GM21529 (cell line): Measurements from ENCODE around the gene PPP1R3D.

Source experiments
- ATAC-seq: cut with Tn5 transposase; IDR thresholded peaks from one replicate; pipeline ENCODE4 v1.9.1; 2021; ENCODE audit not compliant: unreplicated experiment

The PPP1R3D gene

DNA sequence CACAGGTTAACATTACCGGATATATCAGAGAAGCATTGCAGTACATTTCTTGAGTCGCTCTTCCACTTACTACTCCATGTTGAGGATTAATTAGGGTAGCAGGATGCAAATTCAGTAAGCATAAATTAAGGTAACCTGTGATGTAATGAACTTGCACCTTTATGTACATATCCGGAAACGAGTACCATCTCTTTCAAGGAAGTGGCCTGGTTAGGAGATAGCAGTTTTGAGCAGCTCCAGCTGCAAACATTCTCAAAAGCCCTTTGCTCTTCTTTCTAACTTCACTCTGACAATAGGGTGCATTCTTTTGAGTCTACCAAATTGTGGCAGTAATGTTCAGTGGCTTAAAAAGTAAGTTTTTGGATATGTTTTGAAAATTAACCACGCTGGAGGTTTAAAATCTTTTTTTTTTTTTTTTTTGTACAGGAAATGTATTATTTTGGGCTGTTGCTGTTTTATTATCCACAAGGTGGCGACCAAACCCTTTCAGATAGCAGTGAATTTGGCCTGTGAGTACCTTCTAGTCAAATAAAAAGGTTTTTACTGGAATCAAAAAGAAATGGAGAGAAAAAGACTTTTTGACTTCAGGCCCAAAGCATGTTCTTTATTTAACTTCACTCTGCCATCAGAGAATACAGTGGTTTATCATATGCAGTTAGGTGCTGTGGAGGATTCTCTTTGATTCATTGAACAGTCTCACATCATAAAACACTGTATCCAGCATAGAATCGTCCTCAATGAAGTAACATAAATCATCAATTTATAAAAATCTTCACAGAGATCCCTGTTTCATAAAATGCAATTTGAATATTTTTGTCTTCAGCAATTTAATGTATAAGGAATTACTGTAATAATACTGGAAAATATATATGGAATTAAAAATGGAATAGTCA lies 9.0 kb upstream of the PPP1R3D start:
- peak; percentile 77 for ATAC-seq

DNA sequence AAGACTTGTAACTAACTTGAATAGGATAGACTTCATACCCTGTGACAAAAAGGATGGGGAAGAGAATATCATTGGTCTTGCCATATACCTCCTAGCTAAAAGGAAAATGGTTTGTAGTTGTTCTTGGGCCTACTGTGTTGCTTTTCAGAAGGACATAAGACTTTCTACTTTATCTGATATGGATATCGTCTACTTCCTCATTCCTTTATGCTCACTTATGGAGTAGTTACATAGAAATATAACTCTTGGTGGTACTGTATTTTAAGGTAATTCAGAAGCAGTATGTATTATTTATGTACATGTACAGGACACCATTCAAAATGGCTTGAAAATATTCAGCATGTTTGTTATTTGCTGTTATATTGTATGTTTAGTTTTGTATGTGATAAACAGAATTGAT lies 8.1 kb upstream of the PPP1R3D start:
- ATAC-seq: no peak

DNA sequence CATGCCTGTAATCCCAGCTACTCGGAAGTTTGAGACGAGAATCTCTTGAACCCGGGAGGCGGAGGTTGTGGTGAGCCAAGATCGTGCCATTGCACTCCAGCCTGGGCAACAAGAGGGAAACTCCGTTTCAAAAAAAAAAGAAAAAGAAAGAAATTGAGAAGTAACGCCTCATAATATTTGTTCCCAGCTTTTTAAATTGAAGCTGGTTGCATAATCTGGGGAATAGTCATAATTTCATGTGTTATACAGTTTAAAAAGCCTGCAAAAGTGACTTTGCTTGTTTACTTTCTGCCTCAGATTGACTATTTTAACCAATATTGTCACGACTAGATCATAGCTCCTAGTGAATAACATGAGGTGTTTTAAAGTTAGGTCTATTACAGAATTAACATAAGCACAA lies 7.3 kb upstream of the PPP1R3D start:
- no peak for ATAC-seq

DNA sequence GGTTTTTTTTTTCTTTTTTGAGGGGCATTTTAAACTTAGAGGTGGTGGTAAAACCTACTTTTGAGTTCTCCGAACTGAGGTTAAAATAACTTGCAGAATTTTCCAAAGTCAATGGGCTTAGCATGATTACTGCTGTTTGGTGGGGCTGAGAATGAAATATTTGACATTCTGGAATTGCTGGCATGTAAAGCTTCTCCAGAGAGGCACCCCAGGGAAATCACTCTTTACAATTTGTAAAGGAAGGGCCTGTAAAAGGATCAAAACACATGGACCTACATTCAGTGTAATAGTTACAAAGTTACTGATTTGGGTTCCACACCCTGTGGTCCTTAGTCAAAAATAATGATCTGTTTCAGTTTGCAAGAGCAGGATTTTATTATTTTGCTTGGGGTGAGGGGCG lies 5.6 kb upstream of the PPP1R3D start:
- no peak for ATAC-seq

DNA sequence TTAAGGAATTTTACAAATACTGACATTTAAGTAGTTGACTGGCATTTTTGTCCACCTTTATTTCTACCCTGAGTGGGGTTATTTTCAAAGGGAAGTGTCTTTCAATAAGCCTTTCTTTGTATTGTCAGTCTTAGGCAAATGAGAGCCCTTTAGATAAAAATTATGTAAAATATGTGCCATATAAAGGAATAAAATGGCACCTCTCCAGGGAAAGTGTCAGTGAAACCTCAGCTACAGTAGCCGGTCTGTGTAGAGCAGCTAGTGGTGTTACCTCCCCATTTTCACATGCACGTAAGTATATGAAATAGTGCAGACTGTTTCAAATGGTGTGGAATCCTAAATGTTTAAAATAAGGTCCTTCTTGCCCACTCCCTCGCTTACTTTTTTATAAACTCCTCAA lies 5.1 kb upstream of the PPP1R3D start:
- ATAC-seq: no peak

DNA sequence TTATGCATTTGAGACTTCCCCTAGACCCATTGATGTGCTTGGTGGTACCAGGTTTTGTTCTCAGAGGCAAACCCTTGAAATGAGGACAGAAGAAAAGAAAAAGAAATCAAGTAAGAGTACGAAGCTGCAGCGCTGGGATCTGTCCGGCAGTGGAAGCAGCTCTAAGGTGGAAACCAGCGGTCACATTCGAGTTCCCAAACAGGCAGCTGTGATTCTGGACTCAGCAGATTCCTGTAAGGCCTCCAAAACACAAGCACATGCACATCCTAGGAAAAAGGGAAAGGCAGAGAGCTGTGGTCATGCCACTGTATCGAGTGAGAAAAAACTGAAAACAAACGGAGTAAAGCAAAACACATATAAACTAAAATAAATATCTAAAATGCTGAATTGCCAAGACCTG lies 4.6 kb upstream of the PPP1R3D start:
- ATAC-seq: no peak

DNA sequence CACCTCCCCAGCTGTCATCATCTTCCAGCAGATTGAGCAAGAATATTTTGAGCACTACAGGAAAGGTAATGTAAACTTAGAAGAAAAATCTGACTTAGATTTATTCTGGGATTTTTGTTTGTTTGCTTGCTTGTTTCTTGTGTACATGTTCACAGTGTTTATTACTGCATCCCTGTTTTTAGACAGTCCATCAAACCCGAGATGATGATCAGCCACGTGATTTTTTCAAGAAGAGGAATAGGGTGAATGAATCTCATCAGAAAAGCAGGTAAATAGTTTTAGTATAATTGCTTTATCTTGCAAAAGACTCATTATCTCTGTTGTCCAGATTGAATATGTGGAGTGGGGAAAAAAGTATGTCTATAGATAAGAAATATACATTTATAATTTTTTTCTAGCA lies 2.1 kb upstream of the PPP1R3D start:
- ATAC-seq: no peak

DNA sequence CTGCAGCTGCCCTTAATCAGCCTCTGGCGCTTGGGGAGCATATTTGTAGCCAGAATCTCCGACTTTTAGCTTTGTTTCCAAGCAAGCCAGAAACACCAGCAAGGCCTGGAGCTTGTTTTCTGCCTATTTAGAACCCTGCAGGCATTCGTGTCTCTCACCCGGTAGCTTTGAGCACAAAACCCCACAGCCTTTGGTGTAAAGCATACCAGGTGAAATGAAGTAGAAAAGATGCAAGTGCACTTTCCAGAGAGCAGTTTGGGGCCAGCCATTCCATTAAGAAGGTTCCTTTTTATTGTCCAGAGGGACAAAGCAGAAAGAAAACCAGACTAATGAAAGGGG lies 820 bp upstream of the PPP1R3D start:
- no peak for ATAC-seq

DNA sequence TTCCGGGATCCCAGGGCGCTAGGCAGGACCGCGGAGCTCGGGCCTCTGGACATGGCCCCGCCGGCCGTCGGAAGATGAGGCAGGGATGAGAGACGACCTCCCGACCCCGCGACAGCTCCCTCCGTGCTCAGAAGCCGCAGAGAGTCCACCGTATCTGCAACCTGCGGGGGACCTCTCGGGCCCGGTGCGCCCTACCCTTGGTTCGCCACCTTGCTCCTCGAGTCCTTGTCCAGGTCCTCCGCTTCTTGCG lies 301 bp downstream of the PPP1R3D start:
- peak; percentile 32 for ATAC-seq

DNA sequence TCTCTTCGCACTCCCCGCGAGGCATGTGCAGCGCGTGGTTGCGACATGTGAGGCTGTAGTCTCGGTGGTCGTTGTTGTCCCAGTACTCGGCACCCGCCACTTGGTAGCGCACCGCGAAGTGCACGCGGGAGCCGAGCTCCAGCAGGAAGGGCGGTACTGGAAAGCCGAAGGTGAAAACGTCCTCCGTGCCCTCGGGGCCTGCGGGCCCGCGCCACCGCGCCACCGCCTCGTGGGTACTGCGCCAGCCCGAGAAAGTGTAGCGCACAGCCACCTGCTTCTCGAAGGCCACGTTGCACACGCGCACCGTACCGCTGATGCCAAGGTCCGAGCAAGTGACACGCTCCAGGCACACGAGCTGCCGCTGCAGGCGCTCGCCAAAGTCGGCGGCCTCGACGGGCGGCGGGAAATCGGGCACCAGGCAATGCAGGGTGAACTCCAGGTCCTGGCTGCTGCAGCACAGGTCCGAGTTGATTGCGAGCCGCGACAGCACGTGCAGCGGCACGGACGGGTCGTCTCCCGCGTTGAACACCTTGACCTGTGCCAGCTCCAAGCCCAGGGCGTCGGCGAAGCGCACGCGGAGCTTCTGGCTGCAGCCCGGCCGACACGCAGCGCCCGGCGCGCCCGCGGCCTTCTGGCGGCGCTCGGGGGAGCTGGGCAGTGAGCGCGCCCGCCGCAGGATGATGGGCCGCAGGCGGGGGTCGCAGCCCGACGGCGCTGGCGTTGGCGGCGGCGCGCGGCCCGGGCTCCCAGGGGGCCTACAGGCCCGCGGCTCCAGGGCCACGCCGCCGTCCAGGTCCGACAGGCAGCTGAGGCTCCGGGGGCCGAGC lies 840 bp downstream of the PPP1R3D start:
- ATAC-seq: peak; percentile 34

DNA sequence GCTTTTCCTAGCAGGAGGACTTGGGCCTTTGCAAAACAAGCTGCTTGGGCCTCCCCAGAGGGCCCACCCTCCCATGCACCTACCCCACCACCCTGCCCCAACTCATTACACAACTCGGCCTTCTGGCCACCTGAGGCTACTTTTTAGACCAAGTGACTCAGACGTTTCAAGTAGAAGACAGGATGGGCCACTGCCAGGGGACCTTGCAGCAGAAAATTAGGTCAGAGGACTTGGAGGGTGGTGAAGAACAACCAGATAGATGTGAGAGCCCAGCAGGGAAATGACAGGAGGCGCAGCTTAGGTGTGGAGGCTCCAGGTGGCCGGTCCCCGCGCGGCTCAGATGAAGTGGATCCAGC lies 1.4 kb downstream of the PPP1R3D start:
- no peak for ATAC-seq

DNA sequence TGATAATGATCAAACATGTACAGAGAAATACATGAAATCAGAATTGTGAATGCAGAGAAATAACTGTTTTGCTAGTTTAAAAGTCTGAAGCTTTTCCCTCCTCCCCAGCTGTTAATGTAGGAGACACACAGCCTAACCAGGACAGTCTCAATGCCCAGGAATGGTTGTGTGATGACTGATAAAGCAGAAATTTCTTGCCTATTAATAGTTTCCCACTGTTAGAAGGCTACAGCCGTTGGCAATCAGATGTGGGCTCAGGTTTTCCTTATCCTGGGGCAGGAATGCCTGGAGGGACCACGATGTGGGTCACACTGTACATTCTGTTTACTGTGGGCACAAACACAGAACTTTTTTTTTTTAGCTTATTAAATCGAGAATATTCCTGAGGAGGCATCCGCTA lies 1.9 kb downstream of the PPP1R3D start:
- no peak for ATAC-seq

DNA sequence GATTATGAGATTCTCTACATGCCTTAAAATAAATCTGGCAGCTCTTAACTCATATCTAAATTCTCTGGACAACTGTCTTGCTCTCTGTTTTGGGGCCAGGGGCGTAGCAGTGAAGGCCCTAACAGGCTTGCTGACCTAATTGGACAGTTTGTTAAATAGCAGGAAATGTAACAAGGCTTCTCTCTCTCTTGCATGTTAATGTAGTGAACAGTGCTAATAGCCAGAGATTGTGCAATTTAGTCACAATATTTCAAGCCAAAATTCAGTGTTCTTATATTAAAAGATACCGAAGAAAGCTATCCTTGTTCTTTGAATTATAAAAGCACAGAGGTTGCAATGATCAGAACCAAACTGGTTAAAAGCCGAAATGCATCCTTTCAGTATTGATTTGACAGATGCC lies 3.0 kb downstream of the PPP1R3D start:
- no peak for ATAC-seq

DNA sequence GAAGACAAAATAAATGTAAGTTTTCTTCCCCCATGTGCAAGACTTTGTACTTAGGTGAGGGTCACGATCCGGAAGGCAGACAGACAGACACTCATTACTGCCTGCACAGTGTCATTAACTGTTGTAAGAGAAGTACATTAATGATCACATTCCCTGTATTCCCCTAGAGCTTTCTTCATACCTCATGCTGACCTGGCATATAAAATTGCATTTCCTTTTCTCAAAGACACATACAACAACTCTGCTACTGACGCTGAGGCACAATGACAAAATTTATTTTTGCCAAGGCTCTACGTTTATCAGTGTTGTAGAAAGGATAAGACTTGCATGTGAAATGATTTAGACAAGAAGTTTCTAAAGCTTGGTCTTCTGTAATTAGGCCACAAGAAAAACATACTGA lies 3.7 kb downstream of the PPP1R3D start:
- ATAC-seq: no peak

DNA sequence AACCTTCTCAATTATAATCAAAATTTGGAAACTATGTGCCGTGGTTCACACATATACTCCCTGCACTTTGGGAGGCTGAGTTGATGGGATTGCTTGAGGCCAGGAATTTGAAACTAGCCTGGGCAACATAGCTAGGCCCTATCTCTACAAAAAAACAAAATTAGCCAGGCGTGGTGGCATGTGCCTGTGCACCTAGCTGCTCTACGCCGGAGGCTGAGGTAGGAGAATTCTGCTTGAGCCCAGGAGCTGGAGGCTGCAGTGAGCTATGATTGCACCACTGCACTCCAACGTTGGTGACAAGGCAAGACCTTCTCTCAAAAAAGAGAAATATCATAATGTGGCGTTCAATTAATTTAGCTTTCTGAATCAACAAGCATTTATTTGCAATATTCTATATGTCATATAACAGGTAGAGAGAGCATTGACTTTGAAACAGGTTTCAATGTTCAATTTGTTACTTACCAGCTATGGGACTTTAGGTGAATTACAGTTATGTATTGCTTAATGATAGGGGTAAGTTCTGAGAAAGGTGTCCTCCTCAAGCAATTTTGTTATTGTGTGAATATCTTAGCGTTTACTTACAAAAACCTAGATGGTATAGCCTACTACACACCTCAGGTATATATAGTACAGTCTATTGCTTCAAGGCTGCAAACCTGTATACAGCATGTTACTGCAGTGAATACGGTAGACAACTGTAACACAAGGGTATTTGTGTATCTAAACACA lies 4.5 kb downstream of the PPP1R3D start:
- no peak for ATAC-seq

DNA sequence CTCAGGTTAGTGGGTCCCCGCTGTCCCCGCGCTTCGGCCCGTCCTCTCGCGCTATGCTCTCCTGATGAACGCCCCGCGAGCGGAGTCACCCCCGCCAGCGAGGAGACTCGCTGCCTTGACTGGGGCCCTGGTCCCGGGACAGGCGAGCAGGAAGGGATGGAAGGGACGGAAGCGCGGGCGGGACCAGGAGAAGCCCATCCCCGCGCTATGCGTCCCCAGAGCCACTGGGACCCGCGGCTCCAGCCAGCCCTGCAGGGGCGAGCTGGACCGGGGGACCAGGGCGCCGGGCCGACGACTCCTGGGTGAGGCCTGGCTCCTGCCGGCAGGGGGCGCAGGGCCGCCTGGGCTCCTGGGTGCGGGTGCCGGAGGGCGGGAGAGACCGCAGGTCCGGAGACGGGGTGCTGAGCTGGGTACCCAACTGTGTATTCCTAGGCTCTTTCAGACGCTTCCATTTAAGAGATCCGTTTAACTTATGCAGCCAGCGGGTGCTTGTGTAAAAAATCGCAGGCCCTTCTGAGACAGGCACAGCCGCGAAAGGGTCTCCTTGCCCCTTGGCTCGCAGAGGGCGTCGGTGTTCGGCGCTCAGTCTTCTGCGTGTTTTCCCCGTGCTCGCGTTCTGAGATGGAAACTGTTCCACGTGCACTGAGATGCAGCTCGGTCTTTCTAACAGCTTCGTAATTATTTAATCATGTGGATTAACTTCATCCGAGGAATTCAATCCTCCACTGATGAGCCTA lies 6.1 kb downstream of the PPP1R3D start:
- ATAC-seq: peak; percentile 87

DNA sequence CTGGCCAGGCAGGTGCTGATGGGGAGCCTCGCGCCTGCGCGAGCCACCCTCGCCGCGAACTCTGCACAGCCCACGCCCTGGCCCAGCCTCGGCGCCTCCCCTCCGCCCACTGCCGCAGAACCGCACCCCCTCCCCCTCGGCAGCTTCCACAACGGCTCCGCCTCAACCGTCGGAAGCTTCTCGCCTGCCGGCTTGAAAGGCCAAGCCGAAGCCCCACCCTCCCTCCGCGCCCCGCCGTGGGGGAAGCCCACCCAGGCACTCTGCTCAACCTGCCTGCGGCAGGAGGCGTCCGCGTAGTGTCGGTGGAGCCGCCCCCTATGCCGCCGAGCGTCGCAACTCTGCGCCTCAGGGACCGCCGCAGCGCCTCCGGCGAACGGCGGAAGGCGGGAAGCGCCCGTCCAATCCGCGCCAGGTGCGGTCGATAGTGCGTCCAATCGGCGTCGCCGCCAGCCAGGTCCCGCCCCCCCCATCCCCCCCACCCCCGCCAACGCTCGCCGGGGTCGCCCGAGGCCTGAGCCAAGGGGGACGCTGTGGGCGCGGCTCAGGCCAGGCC lies 6.7 kb downstream of the PPP1R3D start, which contains the start of gene SYCP2:
SYCP2 (minus strand) TSS at position 342 of the 553 bp plus-strand sequence. CDS start 11,224 bp downstream, outside the sequence.
- ATAC-seq: no peak

DNA sequence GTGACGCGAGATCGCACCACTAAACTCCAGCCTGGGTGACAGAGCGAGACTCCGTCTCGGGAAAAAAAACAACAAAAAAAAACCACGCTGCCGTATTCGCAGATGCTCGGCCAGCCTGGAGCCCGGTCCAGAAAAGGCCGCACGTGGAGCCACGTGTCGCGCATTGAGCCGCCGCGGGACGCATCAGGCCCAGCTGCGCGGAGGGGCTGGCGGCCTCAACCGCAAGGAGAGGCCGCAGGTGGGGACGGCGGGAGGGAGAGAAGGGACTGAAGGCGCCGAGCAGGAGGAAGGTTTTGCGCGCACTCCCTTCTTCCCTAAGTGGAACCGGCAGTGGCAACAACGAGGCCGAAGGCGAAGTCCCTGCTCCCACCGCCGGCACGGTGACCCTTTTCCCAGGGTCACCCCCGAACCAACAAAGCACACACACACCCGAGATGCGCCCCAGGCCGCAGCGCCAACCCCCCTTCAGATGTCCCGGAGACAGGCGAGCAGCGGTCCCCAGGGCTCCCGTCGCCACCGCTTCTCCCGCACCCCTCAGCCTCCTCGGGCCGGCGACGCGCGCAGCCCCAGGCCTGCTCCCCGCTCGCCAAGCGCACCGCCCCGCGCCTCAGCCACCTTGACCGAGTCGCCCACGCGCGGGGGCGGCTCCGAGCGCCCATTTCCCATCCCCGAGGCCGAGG lies 7.3 kb downstream of the PPP1R3D start:
- no peak for ATAC-seq

DNA sequence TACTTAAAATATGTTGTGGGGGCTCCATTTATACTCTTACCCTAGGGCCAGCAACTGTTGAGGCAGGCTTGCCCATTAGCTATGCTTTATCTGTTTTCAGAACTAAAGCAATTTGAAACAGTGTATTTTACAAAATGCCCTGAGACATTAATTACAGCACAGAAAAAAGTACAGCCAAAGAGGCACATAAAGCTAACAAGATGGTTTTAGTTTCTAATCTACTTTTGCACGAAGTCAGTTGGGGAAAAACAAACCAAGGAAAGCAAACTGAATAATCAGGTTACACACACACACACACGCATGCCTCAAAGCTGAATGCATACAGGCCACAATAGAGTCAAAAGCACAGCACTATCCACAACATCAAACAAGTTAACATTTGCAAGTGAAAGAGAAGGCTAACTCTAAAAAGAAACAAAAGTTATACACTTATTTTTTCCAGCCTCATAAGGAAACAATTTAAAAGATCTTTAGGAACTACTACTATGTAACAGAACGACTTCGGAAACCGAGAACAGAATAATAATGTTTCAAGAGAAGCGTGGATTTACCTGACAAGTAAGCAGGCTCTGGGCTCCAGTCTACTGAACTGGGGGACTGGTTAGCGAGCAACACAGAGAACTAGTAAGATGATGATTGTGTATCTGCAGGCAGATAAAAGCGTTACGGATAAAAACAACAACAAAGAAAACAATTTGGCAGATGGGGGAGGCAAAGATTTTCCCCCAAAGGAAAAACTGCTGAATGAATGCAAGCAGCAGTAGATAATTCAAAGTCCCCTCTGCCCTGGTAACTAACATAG lies 8.4 kb downstream of the PPP1R3D start:
- ATAC-seq: no peak

DNA sequence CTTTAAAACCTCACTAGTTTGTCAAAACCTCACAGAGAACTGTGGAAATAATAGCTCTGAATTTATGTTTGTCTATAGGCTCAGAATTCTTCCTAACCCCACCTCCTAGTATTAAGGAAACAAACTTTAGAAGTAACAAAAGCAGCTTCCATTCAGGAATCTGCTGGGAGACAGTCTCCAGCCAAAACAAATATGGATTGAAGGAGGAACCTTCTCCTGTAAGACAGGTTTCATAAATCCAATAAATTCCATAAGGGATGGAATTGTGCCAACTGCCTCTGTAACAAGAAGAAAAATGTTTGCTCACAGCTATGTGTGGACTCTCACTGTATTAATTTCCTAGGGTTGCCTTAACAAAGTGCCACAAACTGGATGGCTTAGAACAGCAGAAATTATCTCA lies 14.2 kb downstream of the PPP1R3D start:
- no peak for ATAC-seq
